T-helper 17 cell (primary cell): ENCODE data around the gene ADAMTS9. TPM values are rescaled to one million over a fixed set of nuclear protein-coding genes. Genes with fewer than 3 reads are reported as not detected.

Experiments used
- ATAC-seq: fragments of 150-1000 bp; cut with Tn5 transposase; 2 replicates; pipeline ENCODE4 v1.10.0; 2021; ENCODE audit warnings: mild to moderate bottlenecking, moderate library complexity
- DNase-seq, 3 donors: peaks; one replicate each; pipeline versions ENCODE4 v3.0.0 to v3.0.0-alpha.2; 2020 to 2021
- H3K9me3 ChIP-seq: one replicate; pipeline ENCODE4 v1.7.0; 2013; ENCODE audit warnings: low read length, mild to moderate bottlenecking; ENCODE audit not compliant: control insufficient read depth, poor library complexity, severe bottlenecking
- H3K27ac Mint-ChIP-seq: one replicate; pipeline ENCODE4 v1.8.0; 2022; ENCODE audit warnings: mild to moderate bottlenecking, moderate library complexity, mixed read lengths
- H3K27me3 Mint-ChIP-seq: one replicate; pipeline ENCODE4 v1.8.0; 2022; ENCODE audit warnings: mixed read lengths
- H3K36me3 Mint-ChIP-seq: one replicate; pipeline ENCODE4 v1.8.0; 2022; ENCODE audit warnings: low read depth, mixed read lengths
- H3K4me1 Mint-ChIP-seq: one replicate; pipeline ENCODE4 v1.8.0; 2022; ENCODE audit warnings: mild to moderate bottlenecking, mixed read lengths
- H3K4me3 Mint-ChIP-seq: one replicate; pipeline ENCODE4 v1.8.0; 2022; ENCODE audit warnings: mild to moderate bottlenecking, moderate library complexity, mixed read lengths
- total RNA-seq, 4 donors: library from RNA in 2 of 4; stranded (reverse) in 2 of 4; gene quantifications; one replicate each; pipeline ENCODE4 v1.2.3 and lab custom pipeline; 2022 to 2026

The ADAMTS9 gene
- total RNA-seq, 2 donors from 2014 or later, result not detected

DNA sequence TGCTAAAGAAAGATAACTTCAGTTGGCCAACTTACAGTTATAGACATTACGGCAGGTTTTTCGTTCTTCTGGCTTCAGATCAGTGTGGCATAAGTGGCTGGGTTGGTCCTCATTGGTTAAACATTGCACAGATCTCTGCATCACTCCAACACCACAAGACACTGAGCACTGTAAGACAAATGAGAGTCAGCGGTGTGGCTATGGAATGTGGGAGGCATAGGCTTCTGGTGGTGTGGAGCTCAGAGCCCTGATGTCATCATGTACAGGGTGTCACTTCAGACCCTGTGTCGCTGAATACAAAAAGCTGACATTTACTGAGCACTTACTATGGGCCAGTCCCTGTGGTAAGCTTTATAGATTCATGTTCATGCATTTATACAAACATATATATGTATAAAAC is 146.0 kb downstream of the ADAMTS9 start:
- ATAC-seq (no peak), DNase-seq (no peak)
- Mint-ChIP-seq H3K36me3 (no peaks in the 10 kb centered on the region), H3K27me3 (peaks cover 17% of the 10 kb centered on the region), H3K4me3 (no peak overlapping the region), H3K27ac (no peak overlapping the region), H3K4me1 (no peaks in the 10 kb centered on the region)
- H3K9me3 ChIP-seq, result no peaks in the 10 kb centered on the region

DNA sequence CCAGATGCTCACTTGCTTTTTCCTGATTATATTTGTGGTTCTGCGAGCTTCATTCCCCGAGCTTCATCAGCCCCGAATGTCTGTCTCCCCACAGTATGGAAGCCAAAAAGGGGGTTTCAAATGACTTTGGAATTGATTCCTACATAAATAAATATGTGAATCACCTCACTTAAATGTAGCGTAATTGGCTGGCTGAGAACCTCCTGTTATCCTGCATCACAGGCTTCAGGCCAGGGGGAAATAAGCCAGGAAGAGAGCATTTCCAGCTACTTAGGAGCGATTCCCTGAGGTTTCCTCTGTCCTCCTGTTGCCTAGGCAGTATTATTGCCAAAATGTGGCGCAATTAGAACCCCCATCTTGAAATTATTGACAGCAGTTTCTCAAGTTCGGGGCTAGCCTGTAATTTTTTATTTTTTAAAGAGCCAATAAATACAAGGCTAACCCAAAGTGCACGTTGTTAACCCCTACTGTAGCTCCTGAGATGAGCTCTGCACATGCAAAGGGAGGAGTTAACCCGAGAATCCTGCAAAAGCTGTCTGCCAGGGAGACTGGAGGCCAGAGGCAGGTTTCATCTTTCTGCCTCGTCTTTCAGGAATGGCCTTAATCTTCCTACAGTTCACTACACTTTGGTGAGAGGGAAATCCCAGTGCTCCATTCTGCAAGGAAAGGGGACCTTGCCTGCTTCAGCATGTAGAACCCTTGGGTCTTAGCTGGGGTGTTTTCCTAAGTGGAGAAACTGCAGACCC is 148.2 kb downstream of the ADAMTS9 start:
- Mint-ChIP-seq H3K36me3 (no peaks in the 10 kb centered on the region), H3K4me3 (no peak overlapping the region), H3K4me1 (no peaks in the 10 kb centered on the region), H3K27ac (no peak overlapping the region), H3K27me3 (peaks cover 23% of the 10 kb centered on the region)
- H3K9me3 ChIP-seq, result no peaks in the 10 kb centered on the region
- ATAC-seq (no peak), DNase-seq (no peak)

DNA sequence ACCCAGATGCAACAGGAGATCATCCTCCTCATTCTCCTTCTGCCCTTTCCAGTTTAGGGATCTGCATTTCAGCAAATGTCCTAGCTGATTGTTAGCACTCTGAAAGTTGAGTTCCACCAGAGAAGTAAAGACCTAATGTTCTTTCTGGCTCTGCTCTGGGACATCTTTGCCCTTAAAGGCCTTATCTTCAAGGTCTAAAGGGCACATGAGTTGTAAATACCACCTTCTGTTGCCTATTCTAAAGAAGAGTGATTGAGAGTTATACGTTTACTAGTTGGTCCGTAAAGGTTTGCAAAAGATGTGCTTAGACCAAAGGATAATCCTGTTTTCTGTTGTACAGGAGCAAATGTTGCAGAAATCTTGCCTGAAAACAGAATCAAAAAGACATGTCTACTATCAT is 151.6 kb downstream of the ADAMTS9 start:
- ATAC-seq (no peak), DNase-seq (no peak)
- Mint-ChIP-seq H3K27me3 (peaks cover 31% of the 10 kb centered on the region), H3K36me3 (no peaks in the 10 kb centered on the region), H3K4me1 (peaks cover 3% of the 10 kb centered on the region), H3K27ac (no peak overlapping the region), H3K4me3 (no peak overlapping the region)
- no peaks in the 10 kb centered on the region for H3K9me3 ChIP-seq

DNA sequence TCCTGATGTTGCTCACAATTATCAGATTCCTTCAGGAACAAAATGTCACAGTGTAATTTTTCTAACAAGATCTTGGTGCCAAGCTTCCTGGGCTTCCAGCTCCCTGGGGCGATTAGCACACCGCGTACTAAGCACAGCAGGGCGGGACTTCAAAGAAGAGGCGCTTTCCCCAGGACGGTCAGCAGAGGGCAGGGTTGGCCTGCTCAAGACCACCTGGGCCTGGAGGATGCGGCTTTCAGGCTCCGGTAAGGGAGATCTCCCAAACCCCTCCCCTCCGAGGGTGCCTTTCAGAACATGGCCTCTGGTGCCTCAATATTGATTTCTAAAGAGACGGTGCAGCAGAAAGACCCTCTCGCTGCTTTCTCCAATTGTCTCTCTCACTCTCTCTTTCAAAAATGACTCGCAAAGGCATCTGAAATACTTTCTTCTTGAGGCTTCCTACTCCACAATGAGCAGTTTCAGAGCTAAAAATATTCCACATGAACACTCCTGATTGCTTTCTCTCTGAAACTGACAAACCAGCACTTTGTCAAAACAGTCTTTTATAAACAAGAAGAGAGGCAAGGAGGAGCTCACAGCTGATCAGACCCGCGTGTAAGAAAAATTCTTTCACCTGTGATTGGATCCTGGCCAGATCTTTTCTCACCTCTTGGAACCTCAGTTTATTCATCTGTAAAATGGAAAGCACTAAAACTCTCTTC is 154.0 kb downstream of the ADAMTS9 start:
- ATAC-seq (peak; percentile 48), DNase-seq (no peak)
- no peak overlapping the region for H3K4me3 Mint-ChIP-seq
- H3K9me3 ChIP-seq, result no peaks in the 10 kb centered on the region
- no peak overlapping the region for H3K27ac Mint-ChIP-seq
- peaks cover 3% of the 10 kb centered on the region for H3K4me1 Mint-ChIP-seq
- H3K27me3 Mint-ChIP-seq, result peaks cover 29% of the 10 kb centered on the region
- no peaks in the 10 kb centered on the region for H3K36me3 Mint-ChIP-seq

DNA sequence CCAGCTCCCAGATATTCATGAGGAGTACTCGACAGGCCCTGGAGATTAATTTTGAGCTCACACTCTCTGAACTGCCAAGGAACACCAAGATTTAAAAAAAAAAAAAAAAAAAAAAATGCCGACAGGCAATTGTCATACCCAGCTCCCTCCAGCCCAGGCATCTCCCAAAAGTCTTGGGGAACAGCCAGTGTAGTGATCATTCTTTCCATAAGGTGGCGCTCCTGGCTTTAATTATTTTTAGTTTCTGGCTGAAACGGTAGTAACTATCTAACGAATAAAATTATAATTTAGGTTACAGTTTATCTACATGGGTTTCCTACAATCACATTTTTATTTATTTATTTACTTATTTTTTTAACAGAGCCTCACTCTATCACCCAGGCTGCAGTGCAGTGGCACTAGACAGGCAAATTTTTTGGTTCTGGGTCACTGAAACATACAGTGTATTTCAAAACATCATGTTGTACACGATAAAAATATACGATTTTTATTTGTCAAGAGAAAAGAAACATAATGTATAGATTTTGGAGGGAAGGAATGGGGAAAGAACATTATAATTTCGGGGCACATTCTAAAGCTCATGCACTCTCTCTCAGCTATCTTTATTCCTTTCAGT is 157.3 kb downstream of the ADAMTS9 start:
- Mint-ChIP-seq H3K4me1 (peaks cover 3% of the 10 kb centered on the region), H3K4me3 (no peak overlapping the region), H3K27me3 (peaks cover 22% of the 10 kb centered on the region), H3K27ac (no peak overlapping the region), H3K36me3 (no peaks in the 10 kb centered on the region)
- no peak for ATAC-seq
- no peaks in the 10 kb centered on the region for H3K9me3 ChIP-seq
- DNase-seq, result no peak

DNA sequence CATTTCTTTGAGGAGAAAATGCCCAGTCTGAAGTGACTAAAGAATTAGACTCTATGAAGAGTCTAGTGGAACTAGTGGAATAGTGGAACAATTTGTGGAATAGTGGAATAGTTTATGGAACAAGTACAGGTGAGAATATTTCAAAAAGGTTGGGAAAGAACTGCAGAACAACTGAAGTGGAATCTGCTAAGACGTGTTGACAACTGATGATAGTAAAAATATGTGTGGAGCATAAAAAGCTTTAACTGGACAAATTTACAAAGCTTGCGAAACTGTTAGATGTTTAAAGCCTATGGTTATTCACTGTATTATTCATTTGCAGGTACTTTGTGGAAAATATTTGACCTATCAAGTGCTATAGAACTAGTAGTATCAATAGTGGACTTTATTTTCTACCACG is 164.5 kb downstream of the ADAMTS9 start:
- H3K27me3 Mint-ChIP-seq, result no peaks in the 10 kb centered on the region
- H3K27ac Mint-ChIP-seq, result no peak overlapping the region
- H3K4me3 Mint-ChIP-seq, result no peak overlapping the region
- DNase-seq, result no peak
- no peak for ATAC-seq
- no peaks in the 10 kb centered on the region for H3K9me3 ChIP-seq
- no peaks in the 10 kb centered on the region for H3K4me1 Mint-ChIP-seq
- H3K36me3 Mint-ChIP-seq, result no peaks in the 10 kb centered on the region

DNA sequence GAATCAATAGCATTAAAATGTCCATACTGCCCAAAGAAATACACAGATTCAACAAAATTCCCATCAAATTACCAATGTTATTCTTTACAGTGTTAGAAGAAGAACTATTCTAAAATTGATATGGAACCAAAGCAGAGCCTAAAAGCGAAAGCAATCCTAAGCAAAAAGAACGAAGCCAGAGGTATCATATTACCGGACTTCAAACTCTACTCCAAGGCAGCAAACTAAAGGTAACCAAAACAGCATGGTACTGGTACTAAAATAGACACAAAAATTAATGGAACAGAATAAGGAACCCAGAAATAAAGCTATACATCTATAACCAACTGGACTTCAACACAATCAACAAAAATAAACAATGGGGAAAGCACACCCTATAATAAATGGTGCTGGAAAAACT is 167.5 kb downstream of the ADAMTS9 start:
- DNase-seq, result no peak
- ATAC-seq, result no peak
- no peak overlapping the region for H3K27ac Mint-ChIP-seq
- H3K36me3 Mint-ChIP-seq, result no peaks in the 10 kb centered on the region
- H3K4me3 Mint-ChIP-seq, result no peak overlapping the region
- H3K27me3 Mint-ChIP-seq, result no peaks in the 10 kb centered on the region
- H3K9me3 ChIP-seq, result no peaks in the 10 kb centered on the region
- no peaks in the 10 kb centered on the region for H3K4me1 Mint-ChIP-seq

DNA sequence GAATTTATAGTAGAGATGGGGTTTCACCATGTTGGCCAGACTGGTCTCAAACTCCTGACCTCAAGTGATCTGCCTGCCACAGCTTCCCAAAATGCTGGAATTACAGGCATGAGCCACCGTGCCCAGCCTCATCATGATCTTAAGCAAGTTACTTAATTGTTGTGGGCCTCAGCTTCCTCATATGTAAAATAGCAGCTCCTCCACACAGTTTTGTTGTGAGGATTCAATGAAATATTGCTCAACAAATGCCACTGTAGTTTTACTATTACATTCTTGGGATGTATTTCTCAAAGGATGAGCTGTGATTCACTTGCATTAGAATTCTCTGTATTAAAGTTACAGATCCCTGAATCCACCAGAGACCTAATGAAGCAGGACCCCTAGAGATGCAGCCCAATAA is 168.8 kb downstream of the ADAMTS9 start:
- DNase-seq (no peak), ATAC-seq (no peak)
- H3K4me3 Mint-ChIP-seq, result no peak overlapping the region
- no peaks in the 10 kb centered on the region for H3K27me3 Mint-ChIP-seq
- H3K9me3 ChIP-seq, result no peaks in the 10 kb centered on the region
- H3K4me1 Mint-ChIP-seq, result no peaks in the 10 kb centered on the region
- H3K36me3 Mint-ChIP-seq, result no peaks in the 10 kb centered on the region
- no peak overlapping the region for H3K27ac Mint-ChIP-seq

DNA sequence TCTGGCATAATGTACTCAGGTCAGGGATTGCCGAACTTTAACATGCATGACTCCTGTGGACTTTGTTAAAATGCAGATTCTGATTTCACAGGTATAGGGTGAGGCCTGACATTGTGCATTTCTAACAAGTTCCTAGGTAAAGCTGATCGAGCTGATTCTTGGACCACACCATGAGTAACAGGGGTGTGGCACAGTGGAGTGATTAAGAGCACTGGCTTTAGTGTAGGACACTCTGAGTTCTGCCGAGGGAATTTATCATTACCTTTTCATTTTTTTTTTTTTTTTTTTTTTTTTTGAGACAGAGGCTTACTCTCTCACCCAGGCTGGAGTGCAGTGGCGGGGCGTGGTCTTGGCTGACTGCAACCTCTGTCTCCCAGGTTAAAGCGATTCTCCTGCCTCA is 169.3 kb downstream of the ADAMTS9 start:
- H3K4me3 Mint-ChIP-seq, result no peak overlapping the region
- ATAC-seq, result no peak
- H3K27me3 Mint-ChIP-seq, result no peaks in the 10 kb centered on the region
- H3K4me1 Mint-ChIP-seq, result no peaks in the 10 kb centered on the region
- H3K27ac Mint-ChIP-seq, result no peak overlapping the region
- H3K36me3 Mint-ChIP-seq, result no peaks in the 10 kb centered on the region
- DNase-seq, result no peak
- H3K9me3 ChIP-seq, result no peaks in the 10 kb centered on the region

DNA sequence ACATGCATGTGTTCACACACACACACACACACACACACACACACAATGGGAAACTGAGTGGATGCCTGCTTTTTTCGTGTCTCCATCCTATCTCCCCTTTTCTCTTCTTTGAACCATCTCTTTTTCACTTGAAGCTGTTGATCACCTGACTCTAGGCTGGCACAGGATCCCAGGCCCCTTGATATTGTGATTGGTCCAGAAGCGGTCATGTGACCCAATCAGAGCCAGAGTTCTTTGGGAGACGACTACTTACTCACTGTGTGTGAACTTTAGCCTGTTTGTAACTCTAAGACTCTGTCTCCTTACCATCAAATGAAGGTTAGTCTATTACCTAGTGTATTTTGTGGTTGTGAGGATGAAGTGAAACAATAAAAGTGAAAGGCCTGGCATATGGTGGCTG is 172.9 kb downstream of the ADAMTS9 start:
- H3K36me3 Mint-ChIP-seq, result no peaks in the 10 kb centered on the region

DNA sequence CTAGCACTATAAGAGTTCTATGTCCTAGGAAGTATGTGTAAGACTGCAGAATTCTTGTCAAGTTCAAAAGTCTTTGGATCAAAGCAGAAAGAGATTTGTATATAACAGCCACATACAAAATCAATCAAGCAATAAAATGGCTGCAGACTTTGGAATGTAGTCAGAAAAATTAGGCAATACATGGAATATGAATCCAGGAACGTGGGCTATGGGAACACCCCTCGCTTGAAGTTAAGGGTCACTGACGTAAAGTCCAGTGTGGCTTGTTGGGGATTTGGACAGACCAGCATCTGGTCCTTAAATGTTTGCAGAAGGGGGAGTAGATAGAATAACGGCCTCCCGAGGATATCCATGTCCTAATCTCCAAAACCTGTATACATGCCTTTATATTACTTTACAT is 178.6 kb downstream of the ADAMTS9 start:
- Mint-ChIP-seq H3K36me3 (no peaks in the 10 kb centered on the region), H3K27ac (no peak overlapping the region), H3K27me3 (peaks cover 14% of the 10 kb centered on the region), H3K4me1 (no peaks in the 10 kb centered on the region), H3K4me3 (no peak overlapping the region)
- H3K9me3 ChIP-seq, result no peaks in the 10 kb centered on the region
- ATAC-seq, result no peak
- no peak for DNase-seq

More for the DNA sequence above, 172.9 kb downstream of the ADAMTS9 start:
- Mint-ChIP-seq H3K27me3 (no peaks in the 10 kb centered on the region), H3K4me1 (no peaks in the 10 kb centered on the region), H3K4me3 (no peak overlapping the region), H3K27ac (no peak overlapping the region)
- ATAC-seq (no peak), DNase-seq (no peak)
- H3K9me3 ChIP-seq, result no peaks in the 10 kb centered on the region

DNA sequence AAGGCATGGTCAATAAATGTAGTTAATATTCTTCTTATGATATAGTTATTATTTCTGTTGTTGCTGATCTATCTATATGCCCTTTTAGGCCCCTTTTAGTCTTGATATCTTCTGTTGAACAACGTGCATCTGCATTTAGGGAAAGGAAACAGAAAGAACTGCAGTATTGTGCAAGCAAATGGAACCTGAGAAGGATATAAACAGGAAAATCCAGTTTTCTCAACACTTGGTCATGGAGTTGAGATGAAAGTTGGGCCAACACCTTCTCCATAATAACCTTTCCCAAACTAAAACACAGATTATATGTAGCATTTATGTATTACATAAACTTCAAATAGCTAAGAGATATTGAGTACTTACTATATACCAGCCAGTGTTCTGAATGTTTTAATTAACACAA is 179.7 kb downstream of the ADAMTS9 start:
- Mint-ChIP-seq H3K27ac (no peak overlapping the region), H3K4me1 (no peaks in the 10 kb centered on the region), H3K4me3 (no peak overlapping the region), H3K36me3 (no peaks in the 10 kb centered on the region), H3K27me3 (peaks cover 14% of the 10 kb centered on the region)
- DNase-seq, result no peak
- H3K9me3 ChIP-seq, result no peaks in the 10 kb centered on the region
- no peak for ATAC-seq

DNA sequence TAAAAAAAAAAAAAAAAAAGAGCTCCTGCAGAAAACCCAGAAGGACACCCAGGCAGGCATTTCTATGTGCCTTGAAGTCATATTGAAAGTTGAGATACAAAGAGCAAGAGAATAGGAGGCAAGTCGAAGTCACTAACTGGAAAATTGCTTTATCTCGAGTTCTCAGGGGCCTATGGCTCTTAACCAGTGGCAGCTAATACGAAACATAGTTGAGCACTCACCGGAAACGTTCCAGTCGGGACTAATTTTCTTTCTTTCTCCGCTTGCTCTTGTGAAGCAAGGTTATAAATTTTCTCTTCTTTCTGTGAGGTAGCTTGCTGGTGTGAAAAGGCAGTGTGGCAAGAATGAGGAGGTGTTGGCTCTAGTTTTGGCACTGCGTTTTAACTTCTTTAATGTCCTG is 181.5 kb downstream of the ADAMTS9 start:
- no peak for ATAC-seq
- no peak for DNase-seq
- H3K27me3 Mint-ChIP-seq, result peaks cover 14% of the 10 kb centered on the region
- H3K9me3 ChIP-seq, result no peaks in the 10 kb centered on the region
- H3K27ac Mint-ChIP-seq, result no peak overlapping the region
- H3K4me1 Mint-ChIP-seq, result no peaks in the 10 kb centered on the region
- H3K36me3 Mint-ChIP-seq, result no peaks in the 10 kb centered on the region
- no peak overlapping the region for H3K4me3 Mint-ChIP-seq
